ENCODE measurements around the gene THAP3. TPM values are rescaled to one million over a fixed set of nuclear protein-coding genes. Genes with fewer than 3 reads are reported as not detected.

THAP3 gene
- total RNA-seq, 1 experiment from 2014 or later = 54.6 TPM

DNA sequence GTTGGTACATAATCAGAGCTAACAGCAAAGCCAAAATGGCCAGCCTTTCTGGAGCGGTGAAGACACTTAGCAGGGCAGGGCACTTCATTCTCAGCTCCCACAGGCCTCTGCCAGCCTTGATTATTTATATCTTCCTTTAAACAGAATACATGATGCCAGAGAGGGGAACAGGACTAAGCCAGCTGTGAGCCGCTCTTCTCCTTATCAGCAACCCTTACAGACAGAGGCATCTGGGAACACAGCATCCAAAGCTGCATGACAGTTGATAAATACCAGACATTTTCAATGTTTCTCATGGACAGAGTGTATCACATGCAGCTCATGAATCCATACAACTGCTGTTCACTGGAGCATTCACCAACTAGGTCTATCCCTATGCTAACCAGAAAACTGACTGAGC is 47.9 kb downstream of the THAP3 start:
- Histone ChIP-seq H3K4me2 (ENCODE audit: low read length) (no peak overlapping the region), H3K36me3 (ENCODE audit: low read depth, low read length) (peaks cover 35% of the 10 kb centered on the region), H3K79me2 (ENCODE audit: low read length) (peaks cover 5% of the 10 kb centered on the region; the same call in 1 of the 2 replicates), H3K4me3 (ENCODE audit: low read length) (no peak overlapping the region), H3K4me1 (ENCODE audit: insufficient read depth, low read length) (no peaks in the 10 kb centered on the region), H4K20me1 (ENCODE audit: low read length) (no peaks in the 10 kb centered on the region), H3F3A (ENCODE audit: low read length, unreplicated experiment) (no peaks in the 10 kb centered on the region), H3K27me3 (ENCODE audit: low read length) (no peaks in the 10 kb centered on the region), H2AFZ (ENCODE audit: low read length) (no peak overlapping the region), H3K27ac (ENCODE audit: low read length) (no peak overlapping the region), H3K9me2 (replicated peaks; ENCODE audit: low read length) (no peaks in the 10 kb centered on the region), H3K9ac (ENCODE audit: low read length) (no peak overlapping the region), H3K9me3 (ENCODE audit: low read length) (no peaks in the 10 kb centered on the region)
- ATAC-seq (no peak), DNase-seq (no peak)
- intact Hi-C loops (cut with micrococcal nuclease) = no loop called here
- ChIA-PET POLR2A (ENCODE audit: unreplicated experiment) (interaction anchor here (0.5 kb wide), 1 partner anchor 796 kb away, joined by 4 read pairs; no protein-coding TSS in a partner anchor), CTCF (no interaction called here)
- no peak for TF ChIP-seq EZH2phosphoT487 (IDR thresholded peaks at IDR 0.05; ENCODE audit: borderline replicate concordance, low read length)
- no peak for TF ChIP-seq EZH2 (IDR thresholded peaks at IDR 0.05; ENCODE audit: low read length, unreplicated experiment)
- TF ChIP-seq, protein P1, sequence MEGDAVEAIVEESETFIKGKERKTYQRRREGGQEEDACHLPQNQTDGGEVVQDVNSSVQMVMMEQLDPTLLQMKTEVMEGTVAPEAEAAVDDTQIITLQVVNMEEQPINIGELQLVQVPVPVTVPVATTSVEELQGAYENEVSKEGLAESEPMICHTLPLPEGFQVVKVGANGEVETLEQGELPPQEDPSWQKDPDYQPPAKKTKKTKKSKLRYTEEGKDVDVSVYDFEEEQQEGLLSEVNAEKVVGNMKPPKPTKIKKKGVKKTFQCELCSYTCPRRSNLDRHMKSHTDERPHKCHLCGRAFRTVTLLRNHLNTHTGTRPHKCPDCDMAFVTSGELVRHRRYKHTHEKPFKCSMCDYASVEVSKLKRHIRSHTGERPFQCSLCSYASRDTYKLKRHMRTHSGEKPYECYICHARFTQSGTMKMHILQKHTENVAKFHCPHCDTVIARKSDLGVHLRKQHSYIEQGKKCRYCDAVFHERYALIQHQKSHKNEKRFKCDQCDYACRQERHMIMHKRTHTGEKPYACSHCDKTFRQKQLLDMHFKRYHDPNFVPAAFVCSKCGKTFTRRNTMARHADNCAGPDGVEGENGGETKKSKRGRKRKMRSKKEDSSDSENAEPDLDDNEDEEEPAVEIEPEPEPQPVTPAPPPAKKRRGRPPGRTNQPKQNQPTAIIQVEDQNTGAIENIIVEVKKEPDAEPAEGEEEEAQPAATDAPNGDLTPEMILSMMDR (conservative IDR thresholded peaks at IDR 0.05; ENCODE audit: low read depth, low read length) = no peak
- no TSS peak for BruUV-seq (replicated peaks)

- no peak overlapping the region for H3K27ac ChIP-seq (ENCODE audit: low read length)
- ChIA-PET POLR2A (ENCODE audit: unreplicated experiment) (no interaction called here), CTCF (interaction anchor here (0.7 kb wide), 1 partner anchor 75 kb away, joined by 5 read pairs; no protein-coding TSS in a partner anchor)
- no peaks in the 10 kb centered on the region for H3F3A ChIP-seq (ENCODE audit: low read length, unreplicated experiment)
- ATAC-seq = no peak
- H3K27me3 ChIP-seq (ENCODE audit: low read length) = no peaks in the 10 kb centered on the region
- H3K4me1 ChIP-seq (ENCODE audit: insufficient read depth, low read length) = no peaks in the 10 kb centered on the region
- TF ChIP-seq EZH2phosphoT487 (IDR thresholded peaks at IDR 0.05; ENCODE audit: borderline replicate concordance, low read length) (no peak), EZH2 (IDR thresholded peaks at IDR 0.05; ENCODE audit: low read length, unreplicated experiment) (no peak)
- TF ChIP-seq, protein P1 (conservative IDR thresholded peaks at IDR 0.05; ENCODE audit: low read depth, low read length) = no peak
- no peaks in the 10 kb centered on the region for H4K20me1 ChIP-seq (ENCODE audit: low read length)
- peaks cover 44% of the 10 kb centered on the region for H3K36me3 ChIP-seq (ENCODE audit: low read depth, low read length)
- H2AFZ ChIP-seq (ENCODE audit: low read length) = no peak overlapping the region
- BruUV-seq (replicated peaks) = no TSS peak
- DNase-seq = no peak
- no peak overlapping the region for H3K4me3 ChIP-seq (ENCODE audit: low read length)
- no peak overlapping the region for H3K4me2 ChIP-seq (ENCODE audit: low read length)
- H3K9ac ChIP-seq (ENCODE audit: low read length) = no peak overlapping the region
- no peaks in the 10 kb centered on the region for H3K9me3 ChIP-seq (ENCODE audit: low read length)
- peaks cover 5% of the 10 kb centered on the region; the same call in 1 of the 2 replicates for H3K79me2 ChIP-seq (ENCODE audit: low read length)
- no peaks in the 10 kb centered on the region for H3K9me2 ChIP-seq (replicated peaks; ENCODE audit: low read length)
- intact Hi-C loops (cut with micrococcal nuclease) = no loop called here
Measured at GRCh38 chr1:6673816-6674398, 49.2 kb downstream of the THAP3 start.

DNA sequence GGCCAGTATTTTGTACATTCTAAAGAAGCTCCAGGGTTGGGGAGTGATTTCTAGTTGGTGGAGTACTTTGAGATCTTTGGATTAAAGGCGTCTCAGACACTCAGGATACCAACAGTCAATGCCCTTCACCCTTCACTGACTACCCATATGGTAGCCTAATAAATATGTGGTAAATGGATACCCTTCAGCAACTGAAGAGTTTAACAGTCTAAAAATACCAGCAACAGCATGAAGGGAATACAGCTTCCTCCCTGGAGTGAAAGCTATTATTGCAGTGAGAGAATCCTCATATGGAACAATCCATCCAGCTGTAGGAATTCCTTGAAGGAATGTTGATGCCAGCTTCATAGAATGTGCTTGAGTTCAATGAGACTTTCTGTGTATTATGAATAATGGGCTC is 50.1 kb downstream of the THAP3 start:
- TF ChIP-seq, protein P1 (conservative IDR thresholded peaks at IDR 0.05; ENCODE audit: low read depth, low read length) = no peak
- TF ChIP-seq EZH2 (IDR thresholded peaks at IDR 0.05; ENCODE audit: low read length, unreplicated experiment) (no peak), EZH2phosphoT487 (IDR thresholded peaks at IDR 0.05; ENCODE audit: borderline replicate concordance, low read length) (no peak)
- Histone ChIP-seq H3F3A (ENCODE audit: low read length, unreplicated experiment) (no peaks in the 10 kb centered on the region), H3K36me3 (ENCODE audit: low read depth, low read length) (peaks cover 52% of the 10 kb centered on the region), H3K4me1 (ENCODE audit: insufficient read depth, low read length) (no peaks in the 10 kb centered on the region), H3K27ac (ENCODE audit: low read length) (no peak overlapping the region), H3K79me2 (ENCODE audit: low read length) (peaks cover 5% of the 10 kb centered on the region; the same call in 1 of the 2 replicates), H3K9me3 (ENCODE audit: low read length) (no peaks in the 10 kb centered on the region), H3K9ac (ENCODE audit: low read length) (no peak overlapping the region), H2AFZ (ENCODE audit: low read length) (no peak overlapping the region), H3K9me2 (replicated peaks; ENCODE audit: low read length) (no peaks in the 10 kb centered on the region), H3K27me3 (ENCODE audit: low read length) (no peaks in the 10 kb centered on the region), H4K20me1 (ENCODE audit: low read length) (no peaks in the 10 kb centered on the region), H3K4me2 (ENCODE audit: low read length) (no peak overlapping the region), H3K4me3 (ENCODE audit: low read length) (no peak overlapping the region)
- no peak for DNase-seq
- ATAC-seq = no peak
- CTCF ChIA-PET = interaction anchor here (0.7 kb wide), 1 partner anchor 74 kb away, joined by 5 read pairs; no protein-coding TSS in a partner anchor
- intact Hi-C loops (cut with micrococcal nuclease) = no loop called here
- POLR2A ChIA-PET (ENCODE audit: unreplicated experiment) = no interaction called here
- BruUV-seq (replicated peaks) = no TSS peak
